ELF-1 (cell line): Measurements from ENCODE around the gene C2orf42.
A peak's percentile ranks its signal among the peaks of the same experiment; 100 is the strongest.
"Not testable (repeated sequence)": the region's sequence is repeated elsewhere in the genome, so short reads cannot be mapped to it uniquely, and the experiment has no call there.

Experiments
- DNase-seq: peaks from one replicate; pipeline ENCODE4 v3.0.0-alpha.2; 2016; ENCODE audit warnings: low read depth, low spot score

C2orf42 gene

DNA sequence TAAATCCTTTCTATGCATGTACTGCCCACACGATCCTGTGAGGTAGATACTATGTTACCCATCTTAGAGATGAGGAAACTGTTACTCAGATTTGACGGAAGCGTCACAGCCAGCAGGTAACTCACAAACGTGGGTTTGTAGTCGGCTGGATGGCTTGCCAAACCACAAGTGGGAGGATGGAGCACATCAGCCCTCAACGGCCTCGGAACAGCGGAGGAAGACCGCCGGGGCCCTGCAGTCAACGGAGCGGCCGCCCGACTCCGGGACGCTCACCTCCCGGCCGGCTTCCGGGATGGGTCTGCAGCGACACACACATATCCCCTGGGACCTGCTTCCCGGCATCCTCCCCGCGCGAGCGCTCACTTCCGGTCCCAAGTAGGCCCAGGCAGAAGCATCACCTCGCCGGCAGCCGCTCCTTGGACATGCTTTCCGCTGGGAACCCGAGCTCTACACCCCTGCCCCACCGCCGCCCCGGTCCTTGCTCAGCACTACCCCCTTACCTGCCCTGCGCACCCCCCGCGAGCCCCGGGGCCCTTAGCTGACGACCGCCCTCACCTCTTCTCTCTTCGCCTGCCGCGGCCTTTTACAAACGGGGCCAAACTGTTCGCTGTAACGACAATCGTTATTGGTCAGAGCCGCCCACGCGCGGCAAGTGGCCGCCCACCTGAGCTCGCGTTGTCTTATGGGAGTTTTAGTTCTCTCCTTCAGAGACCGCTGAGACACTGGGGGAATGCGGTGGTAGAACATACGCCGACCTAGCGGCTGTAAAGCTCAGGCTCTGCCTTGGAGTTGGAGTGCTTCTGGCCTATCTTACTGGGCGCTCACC, at the start of gene C2orf42:
C2orf42 (minus strand) TSS at position 602 of the 826 bp plus-strand sequence. CDS start 9,034 bp downstream, outside the sequence.
- peak; percentile 97 for DNase-seq

GRCh38 chr2:70240599-70240998, 49.8 kb upstream of the C2orf42 start:
- no peak for DNase-seq

DNA sequence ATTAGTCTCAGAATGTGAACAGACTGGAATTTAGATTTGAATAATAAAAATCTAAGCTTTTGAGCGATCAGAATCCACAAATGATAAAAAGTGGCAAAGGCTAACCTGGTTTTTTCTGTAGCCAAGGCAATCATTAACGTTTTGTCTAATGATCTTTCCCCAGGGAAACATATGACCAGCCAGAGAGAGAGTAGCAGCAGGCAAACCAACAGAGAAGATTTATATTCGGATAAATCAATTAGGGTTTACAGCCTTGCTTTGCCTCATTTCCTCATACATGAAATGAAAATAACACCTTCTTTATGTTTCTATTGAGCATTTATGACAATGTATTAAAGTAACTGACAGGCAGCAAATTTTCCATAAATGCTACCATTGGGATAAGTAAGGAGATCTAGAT, 43.1 kb upstream of the C2orf42 start:
- DNase-seq: no peak

DNA sequence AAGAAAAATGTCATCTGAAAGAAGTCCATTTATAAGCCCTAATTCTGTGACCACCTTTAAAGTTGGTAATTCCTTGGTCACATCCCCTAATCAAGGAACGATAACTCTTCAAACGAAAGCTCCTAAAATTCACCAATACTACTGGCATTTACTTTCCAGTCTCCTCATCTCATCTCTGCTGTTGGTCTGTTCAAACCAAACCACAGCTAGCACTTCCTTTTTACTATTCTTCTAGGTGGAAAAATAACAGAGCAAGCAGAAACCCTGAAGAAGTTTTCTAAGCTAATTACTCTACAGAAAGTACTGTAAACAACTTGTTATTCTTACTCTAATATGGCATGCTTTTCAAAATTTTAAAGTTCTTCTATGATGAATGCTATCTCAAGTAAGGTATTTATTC, 36.0 kb upstream of the C2orf42 start:
- no peak for DNase-seq

- not testable (repeated sequence) for DNase-seq
Measured at GRCh38 chr2:70223305-70223704, 32.5 kb upstream of the C2orf42 start.

- no peak for DNase-seq
Measured at GRCh38 chr2:70214953-70215549, 24.2 kb upstream of the C2orf42 start.

DNA sequence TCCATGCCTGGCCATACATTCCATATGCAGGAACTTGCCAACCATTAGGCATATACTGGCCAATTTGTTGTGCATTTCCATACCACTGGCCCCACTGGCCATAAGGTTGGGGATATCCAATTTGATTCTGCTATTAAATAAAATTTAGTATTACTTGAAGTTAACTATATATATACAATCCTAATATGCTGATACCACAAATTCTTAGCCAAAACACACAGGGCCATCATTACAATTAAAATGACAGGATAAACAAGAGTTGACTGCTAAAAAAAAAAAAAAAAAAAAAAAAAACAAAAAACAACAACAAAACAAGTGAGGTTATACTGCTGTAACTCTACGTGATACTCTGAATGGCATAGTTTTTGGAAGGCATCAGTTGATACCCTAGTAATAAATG, 23.5 kb upstream of the C2orf42 start:
- DNase-seq: no peak

DNA sequence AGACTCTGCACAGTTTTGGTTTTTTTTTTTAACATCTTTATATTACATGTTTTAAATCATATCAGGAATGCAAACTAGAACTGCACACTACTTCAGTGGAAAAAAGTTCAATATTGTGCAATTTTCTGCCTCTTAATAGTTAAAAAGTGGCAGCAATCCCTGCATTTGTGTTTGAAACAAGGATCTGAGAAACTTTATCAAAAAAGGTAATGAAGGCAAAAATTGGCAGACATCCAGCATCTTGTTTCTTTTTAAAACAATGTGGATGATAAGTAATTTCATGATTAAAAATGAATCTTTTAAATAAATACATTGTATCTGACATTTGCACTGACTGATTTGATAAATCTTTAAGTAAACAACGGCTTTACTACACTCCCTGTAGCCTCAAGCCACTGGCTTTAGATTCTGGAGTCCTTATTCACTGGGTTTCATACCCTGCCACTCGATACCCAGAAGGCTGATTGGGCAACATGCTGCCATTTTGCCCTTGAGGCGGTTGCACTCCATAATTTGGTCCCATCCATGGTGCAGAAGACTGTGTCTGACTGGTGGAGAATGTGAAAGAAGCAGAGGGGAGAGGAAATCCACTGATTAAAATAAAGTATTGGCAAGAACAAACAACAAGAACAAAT, 21.6 kb upstream of the C2orf42 start:
- DNase-seq: no peak

- DNase-seq: no peak
Measured at GRCh38 chr2:70211595-70211994, 20.8 kb upstream of the C2orf42 start.

- DNase-seq: no peak
Measured at GRCh38 chr2:70204452-70204851, 13.6 kb upstream of the C2orf42 start.

- no peak for DNase-seq
Measured at GRCh38 chr2:70203086-70203485, 12.3 kb upstream of the C2orf42 start.

DNA sequence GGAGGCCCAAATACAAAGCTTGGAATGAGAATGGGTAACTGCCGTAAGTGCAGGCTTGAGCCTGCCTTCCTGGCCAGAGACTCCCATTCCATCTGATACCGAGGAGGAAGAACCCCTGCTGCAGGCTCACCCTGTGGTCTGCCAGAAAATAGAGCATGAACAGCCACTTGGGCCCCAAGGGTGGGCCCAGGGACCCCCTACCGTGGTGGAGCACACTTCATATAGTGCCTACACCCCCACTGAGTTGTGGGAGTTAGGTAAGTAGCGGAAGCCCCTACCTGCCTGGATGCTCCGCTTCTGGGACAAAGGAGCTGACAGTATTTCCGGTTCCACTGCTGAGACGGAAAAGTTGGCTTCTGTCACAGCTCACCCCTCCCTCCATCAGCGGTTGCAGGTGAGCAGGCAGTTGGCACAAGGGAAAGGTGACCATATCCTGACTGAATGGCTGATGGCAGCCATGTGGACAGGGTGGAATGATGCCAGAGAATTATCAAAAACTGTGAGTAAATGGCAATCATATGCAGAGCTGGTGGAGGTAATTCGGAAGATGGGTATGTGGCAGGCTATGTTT, 11.5 kb upstream of the C2orf42 start:
- DNase-seq: no peak

DNA sequence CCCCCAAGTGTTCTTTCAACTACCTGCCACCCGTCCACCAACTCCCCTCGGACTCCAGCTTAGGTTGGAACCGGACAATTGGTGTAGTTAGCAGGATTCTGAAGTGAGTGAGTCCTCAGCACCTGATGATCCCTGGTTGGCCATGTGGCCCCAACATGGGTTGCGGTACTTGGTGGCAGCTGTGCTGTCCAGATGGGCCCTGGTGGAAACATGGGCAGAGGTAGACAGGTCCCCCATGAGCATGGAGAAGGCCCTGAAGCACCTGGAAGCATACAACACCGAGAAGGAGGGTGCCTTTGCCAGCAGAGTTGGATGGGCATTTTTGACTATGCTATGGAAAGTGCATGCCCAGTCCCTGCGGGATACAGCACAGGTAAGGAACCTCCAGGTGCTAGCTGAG, 11.0 kb upstream of the C2orf42 start:
- DNase-seq: no peak

GRCh38 chr2:70201225-70201768, 10.5 kb upstream of the C2orf42 start:
- no peak for DNase-seq

DNA sequence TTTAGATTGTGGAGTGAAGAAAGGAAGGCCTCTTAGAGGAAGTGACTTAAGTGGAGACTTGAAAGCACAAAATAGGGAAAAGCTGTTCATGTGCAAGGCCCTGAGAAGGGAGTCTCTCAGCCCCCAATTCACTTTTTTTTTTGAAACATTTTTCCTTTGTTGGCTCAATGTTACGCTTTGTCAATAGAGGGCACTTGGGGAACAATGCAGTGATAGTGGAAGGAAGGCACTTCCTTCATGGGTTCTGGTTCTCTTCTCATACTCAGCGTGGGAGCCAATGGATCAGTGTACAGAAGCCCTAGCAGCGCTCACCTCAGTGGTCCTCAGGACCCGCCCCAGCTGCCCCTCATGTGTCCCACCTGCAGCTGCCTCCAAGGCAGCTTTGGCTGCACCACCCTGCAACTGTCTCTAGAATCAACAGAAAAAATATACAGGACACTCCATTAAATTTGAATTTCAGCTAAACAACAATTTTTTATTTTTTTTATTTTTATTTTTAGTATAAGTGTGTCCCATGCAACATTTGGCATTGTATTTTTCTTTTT, 8.6 kb upstream of the C2orf42 start:
- no peak for DNase-seq

DNA sequence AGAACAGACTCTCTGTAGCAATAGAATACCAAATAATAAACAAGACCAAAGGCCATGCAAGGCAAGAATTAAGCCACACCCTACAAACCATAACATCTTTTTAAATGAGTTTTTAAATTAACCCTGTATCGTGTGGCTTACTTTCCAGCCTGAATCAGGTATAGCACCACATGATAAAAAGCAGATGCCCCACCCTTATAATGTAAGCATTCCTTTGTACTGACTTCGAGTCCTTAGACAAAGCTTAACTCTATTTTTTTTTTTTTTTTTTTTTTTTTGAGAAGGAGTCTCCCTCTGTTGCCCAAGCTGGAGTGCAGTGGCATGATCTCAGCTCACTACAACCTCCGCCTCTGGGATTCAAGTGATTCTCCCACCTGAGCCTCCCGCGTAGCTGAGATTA, 1.7 kb upstream of the C2orf42 start:
- DNase-seq: no peak

GRCh38 chr2:70191244-70191735, 471 bp upstream of the C2orf42 start:
- DNase-seq: no peak

GRCh38 chr2:70188460-70188859, 2.4 kb downstream of the C2orf42 start:
- no peak for DNase-seq

GRCh38 chr2:70187170-70187569, 3.6 kb downstream of the C2orf42 start:
- DNase-seq: not testable (repeated sequence)

DNA sequence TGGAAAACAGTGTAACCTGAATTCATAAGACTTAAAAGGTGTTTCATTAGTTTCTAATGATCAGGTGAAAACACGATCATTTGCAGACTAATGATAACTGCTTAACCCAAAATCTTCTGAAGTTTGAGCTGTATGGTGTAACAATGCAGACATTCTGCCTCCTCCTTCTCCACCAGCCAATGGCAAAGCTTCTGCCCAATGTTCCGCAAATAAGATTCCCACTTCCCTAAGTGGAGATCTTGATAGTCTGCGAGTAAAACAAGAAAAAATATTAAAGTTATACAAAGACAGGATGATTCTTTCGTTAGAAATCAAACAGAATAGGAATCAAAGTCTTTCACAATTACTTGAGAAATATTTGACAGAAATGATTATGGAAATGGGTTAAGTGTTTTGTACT, 8.1 kb downstream of the C2orf42 start:
- no peak for DNase-seq

DNA sequence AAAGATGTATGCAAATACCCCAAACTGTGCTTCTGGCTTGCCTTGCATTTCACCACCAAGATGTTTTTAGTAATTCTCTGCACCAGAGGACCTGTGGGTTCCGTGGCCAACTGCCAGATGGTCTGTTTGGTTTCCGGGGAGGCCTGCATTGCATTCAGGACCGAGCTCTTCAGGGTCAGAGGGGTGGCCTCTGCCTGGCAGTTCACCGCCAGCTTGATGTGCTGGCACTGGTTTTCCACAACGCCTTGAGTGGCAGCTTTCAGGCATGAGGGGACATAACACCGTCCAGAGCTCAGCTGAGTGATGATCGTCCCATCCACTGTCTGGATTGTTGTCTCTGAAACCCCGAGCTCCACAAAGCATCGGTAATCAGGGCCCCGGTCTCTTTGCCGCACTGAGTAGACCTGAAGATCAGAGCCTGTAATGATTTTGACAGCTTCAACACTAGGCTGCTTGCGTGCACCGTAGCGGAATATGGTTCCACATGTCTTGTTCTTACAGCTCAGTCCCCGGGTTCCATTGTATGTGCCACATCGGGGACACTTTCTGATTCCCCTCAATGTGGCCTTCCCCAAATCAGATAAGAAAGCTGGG, 9.4 kb downstream of the C2orf42 start:
- no peak for DNase-seq
